GM21367 (cell line): ENCODE measurements around the gene FAM53B.
"Not testable (repeated sequence)": the region's sequence is repeated elsewhere in the genome, so short reads cannot be mapped to it uniquely, and the experiment has no call there.

Source experiments
- ATAC-seq: cut with Tn5 transposase; IDR thresholded peaks from one replicate; pipeline ENCODE4 v1.9.1; 2021; ENCODE audit not compliant: unreplicated experiment

Gene FAM53B

GRCh38 chr10:124744102-124745050 lies at the start of gene FAM53B:
Gene FAM53B (minus strand): TSS chr10:124744378. CDS start chr10:124706713, 37,665 bp downstream.
- ATAC-seq, result peak; percentile 59

GRCh38 chr10:124792998-124793352 lies 48.8 kb upstream of the FAM53B start:
- no peak for ATAC-seq

DNA sequence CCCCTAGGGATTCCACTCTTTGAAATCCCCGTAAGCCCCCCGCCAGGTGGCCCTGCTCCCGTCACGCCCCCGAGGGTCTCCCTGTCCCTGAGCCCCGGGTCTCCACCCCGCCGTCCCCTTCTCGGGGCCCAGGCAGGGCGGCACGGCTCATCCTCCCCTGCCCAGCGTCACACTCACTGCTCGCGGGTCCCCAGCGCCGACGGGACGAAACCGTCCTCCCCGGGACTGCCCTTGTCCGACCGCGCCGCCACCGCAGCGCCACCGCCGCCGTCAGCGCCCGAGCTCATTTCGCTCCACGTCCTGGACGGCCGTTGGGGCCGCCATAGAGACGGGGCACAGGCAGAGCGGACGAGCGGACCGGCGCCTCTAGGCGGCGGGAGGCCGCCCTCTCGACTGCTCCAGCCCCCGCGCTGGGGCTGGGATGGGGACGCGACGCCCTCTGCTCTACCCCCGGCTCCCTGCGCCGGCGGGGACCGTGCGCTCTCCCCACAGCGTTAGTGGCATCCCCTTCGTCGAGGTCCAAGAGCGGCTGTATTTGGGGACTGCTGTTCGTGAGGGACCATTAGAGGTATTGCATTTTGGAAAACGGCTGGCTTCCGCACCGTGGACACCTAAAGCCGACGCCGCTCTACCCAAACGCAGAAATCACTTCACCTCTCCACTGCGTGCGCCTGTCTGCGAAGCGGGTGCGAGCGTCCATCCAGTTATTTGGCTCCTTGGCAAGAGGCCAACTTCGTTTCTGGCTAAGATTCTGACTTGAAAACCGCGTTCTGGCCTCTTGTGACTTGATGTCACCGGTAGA lies 47.6 kb upstream of the FAM53B start, which contains the start of gene EEF1AKMT2:
EEF1AKMT2 (minus strand) TSS at position 341 of the 802 bp plus-strand sequence; CDS start at position 287, 54 bp downstream.
- peak; percentile 89 for ATAC-seq

DNA sequence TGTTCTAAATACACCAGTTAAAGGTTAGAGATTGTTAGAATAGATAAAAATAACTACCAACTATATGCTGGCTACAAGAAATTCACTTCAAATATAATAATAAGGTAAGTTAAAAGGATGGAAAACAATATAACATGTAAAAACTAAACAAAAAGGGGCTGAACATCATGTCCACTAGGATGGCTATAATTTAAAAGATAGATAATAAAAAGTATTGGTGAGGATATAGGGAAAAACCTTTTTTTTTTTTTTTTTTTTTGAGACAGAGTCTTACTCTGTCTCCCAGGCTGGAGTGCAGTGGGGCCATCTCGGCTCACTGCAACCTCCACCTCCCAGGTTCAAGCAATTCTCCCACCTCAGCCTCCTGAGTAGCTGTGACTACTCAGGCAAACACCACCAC lies 38.7 kb upstream of the FAM53B start:
- ATAC-seq, result not testable (repeated sequence)

DNA sequence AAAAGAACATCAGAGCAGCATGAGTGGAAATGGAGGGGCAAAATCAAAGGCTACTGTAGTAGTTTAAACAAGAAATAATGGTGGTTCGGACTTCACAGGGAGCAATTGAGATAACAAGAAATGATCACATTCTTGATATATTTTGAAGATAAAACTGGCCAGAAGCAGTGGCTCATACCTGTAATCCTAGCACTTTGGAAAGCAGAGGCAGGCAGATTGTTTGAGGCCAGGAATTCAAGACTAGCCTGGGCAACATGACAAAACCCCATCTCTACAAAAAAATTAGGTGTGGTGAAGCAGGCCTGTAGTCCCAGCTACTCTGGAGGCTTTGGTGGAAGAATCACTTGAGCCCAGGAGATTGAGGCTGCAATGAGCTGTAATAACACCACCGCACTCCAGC lies 24.6 kb upstream of the FAM53B start:
- ATAC-seq, result no peak

DNA sequence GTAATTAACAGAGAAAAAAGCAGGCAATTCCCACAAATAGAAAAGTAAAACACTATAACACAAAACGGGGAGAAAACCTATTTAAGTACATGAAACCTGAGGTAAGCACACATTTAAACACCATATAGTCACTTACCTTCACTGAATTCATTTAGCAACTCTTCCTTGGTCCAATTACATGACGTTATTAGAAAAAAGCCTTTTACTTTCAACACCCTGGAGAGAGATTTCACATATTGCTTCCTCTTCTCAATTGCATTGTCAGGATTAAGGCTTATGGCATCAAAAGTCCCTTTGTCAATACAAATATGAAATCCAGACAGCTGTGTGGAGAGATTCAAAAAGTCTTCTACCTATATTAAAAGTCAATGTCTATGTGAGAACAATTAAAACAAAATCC lies 21.1 kb upstream of the FAM53B start:
- ATAC-seq, result no peak

DNA sequence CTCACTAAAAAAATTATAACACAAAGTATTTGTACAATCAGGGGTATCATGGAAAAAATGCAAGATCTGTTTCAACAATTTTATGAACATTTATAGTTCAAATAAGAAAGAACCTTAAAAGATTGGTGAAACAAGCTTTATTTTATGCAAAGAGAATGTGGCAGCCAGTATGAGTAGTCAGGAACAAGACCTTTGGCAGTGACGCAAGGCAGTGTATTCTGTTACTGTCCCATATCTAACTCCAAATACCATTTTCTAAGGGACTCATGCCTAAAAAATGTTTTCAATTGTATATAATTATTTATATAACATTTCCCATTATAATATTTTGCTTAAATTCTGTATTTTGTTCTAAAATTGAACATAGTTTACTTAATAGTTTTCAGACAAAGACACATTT lies 19.1 kb upstream of the FAM53B start:
- ATAC-seq, result no peak

GRCh38 chr10:124762281-124762680 lies 18.1 kb upstream of the FAM53B start:
- ATAC-seq, result no peak

GRCh38 chr10:124756156-124756903 lies 12.2 kb upstream of the FAM53B start:
- ATAC-seq, result no peak

DNA sequence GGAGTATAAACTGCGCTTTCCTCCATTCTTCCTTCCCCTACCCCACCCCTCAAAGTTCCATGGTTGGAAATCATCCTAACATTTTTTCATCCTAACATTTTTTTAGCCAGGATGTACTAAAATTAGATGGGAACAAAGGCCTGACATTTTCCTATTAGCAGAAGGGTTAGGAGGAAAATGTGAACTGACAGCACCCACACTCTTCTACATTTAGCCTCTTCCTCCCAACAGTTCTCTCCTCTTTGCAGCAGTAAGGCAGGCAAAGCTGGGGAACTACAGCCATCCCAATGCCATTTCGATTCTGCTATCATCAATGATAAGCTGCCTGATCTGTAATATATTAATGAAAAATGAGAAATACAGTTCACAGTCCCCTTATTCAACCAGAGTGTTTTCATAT lies 11.4 kb upstream of the FAM53B start:
- ATAC-seq, result no peak

DNA sequence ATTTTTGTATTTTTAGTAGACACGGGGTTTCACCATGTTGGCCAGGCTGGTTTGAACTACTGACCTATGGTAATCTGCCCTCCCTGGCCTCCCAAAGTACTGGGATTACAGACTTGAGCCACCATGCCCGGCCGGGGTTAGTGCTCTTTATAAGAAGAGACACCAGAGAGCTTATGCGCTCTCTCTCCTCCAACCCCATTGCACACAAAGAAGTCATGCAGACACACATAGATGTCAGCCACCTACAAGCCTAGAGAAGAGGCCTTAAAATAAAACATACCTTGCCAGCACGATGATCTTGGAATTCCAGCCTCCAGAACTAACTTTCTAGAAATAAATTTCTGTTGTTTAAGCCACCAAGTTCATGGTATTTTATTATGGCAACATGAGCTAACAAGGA lies 10.0 kb upstream of the FAM53B start:
- ATAC-seq, result no peak

- peak; percentile 33 for ATAC-seq
These were observed 4.9 kb upstream of the FAM53B start for GRCh38 chr10:124748953-124749645.

DNA sequence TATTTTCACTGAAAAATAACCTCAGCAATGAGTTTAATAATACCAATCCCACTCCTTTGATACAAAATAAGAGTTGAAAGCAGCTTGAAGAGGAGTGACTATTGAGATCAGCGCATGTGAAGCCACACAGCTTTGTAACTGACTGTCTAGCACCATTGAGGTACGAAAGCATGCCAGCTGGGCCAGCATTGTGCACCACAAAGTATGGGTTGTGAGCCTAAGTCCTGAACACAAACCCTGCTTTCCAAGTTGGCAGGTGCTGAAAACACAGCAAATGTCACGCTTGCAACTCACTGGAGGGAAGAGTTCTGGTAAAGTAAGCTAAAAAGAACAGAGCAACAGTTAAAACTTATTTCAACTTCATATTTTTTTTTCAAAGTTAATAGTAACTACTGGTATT lies 4.0 kb upstream of the FAM53B start:
- no peak for ATAC-seq

DNA sequence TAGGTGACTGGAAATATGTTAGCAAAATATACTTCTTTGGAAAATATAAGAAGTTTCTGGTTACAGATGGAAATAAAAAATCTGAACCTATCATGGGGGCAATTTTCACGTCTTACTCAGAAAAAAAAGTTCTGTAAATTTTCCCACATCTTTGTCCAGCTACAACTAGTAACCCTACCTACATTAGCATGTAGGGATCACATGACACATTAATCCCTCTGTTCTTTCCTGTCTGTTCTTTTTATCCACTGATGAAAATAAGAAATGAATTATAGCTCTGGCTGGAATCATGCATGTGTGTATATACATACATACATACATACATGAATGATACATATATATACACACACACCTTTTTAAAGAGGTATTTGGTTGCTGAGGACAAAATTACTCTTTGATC lies 3.6 kb upstream of the FAM53B start:
- ATAC-seq, result no peak

GRCh38 chr10:124746992-124747391 lies 2.8 kb upstream of the FAM53B start:
- no peak for ATAC-seq

GRCh38 chr10:124746447-124746846 lies 2.3 kb upstream of the FAM53B start:
- not testable (repeated sequence) for ATAC-seq

GRCh38 chr10:124745673-124746072 lies 1.5 kb upstream of the FAM53B start:
- ATAC-seq, result no peak

GRCh38 chr10:124745252-124745651 lies 1.1 kb upstream of the FAM53B start:
- no peak for ATAC-seq

GRCh38 chr10:124743191-124744101 lies 732 bp downstream of the FAM53B start:
- ATAC-seq, result peak; percentile 23
